Measurements from ENCODE around the gene CBX8. TPM values are rescaled to one million over a fixed set of nuclear protein-coding genes. Genes with fewer than 3 reads are reported as not detected.

CBX8 gene
- total and polyA plus RNA-seq, 2 of the 13 experiments (the other 11 are each of a cell fraction or from before 2014, with no cell fraction given): 0.34 to 12.6 TPM

GRCh38 chr17:79836972-79837887 lies 40.4 kb upstream of the CBX8 start (continued):
- TF ChIP-seq MLXIP (CRISPR knock-in tag; IDR thresholded peaks at IDR 0.05; ENCODE audit: borderline replicate concordance) (no peak), CREB1 (IDR thresholded peaks at IDR 0.05) (peak; percentile 58; the same call in 1 of the 2 replicates), CREB1 (CRISPR knock-in tag; IDR thresholded peaks at IDR 0.05) (no peak; the same call in none of the 2 replicates), ZNF609 (CRISPR knock-in tag; IDR thresholded peaks at IDR 0.05; ENCODE audit: borderline replicate concordance) (peak; percentile 23; the same call in 1 of the 2 replicates), SRY (CRISPR knock-in tag; IDR thresholded peaks at IDR 0.05) (no peak), RXRB (CRISPR knock-in tag; IDR thresholded peaks at IDR 0.05; ENCODE audit: borderline replicate concordance) (no peak), ZNF292 (CRISPR knock-in tag; IDR thresholded peaks at IDR 0.05; ENCODE audit: borderline replicate concordance, low read depth) (0 out of 2 replicates have a peak, but pooled peaks have one; percentile 22), ZNF816 (CRISPR knock-in tag; IDR thresholded peaks at IDR 0.05; ENCODE audit: borderline replicate concordance) (no peak), ONECUT2 (CRISPR knock-in tag; IDR thresholded peaks at IDR 0.05) (no peak), AFF4 (CRISPR knock-in tag; IDR thresholded peaks at IDR 0.05) (no peak), DMTF1 (CRISPR knock-in tag; IDR thresholded peaks at IDR 0.05) (no peak), NR2F1 (CRISPR knock-in tag; IDR thresholded peaks at IDR 0.05) (no peak)

Data from HepG2 (cell line).